PFSK-1 (cell line): Measurements from ENCODE around the gene SETBP1.

Source experiments
- POLR2AphosphoS5 ChIP-seq: IDR thresholded peaks from 2 replicates; pipeline ENCODE4 v1.6.1; 2012; ENCODE audit warnings: low read depth, mild to moderate bottlenecking, control low read depth, low read length, moderate library complexity
- REST ChIP-seq, 2 experiments: IDR thresholded peaks; 2 replicates each; pipeline versions ENCODE4 v1.6.1 to v1.8.0; 2011 to 2012; ENCODE audit warnings: low read depth in 2 of 2, low read length in 2 of 2, control low read depth in 1 of 2, inconsistent platforms in 1 of 2, mild to moderate bottlenecking in 1 of 2, moderate library complexity in 1 of 2; ENCODE audit not compliant: insufficient read depth in 1 of 2
- SIN3A ChIP-seq: IDR thresholded peaks from 2 replicates; pipeline ENCODE4 v1.6.1; 2012; ENCODE audit warnings: mild to moderate bottlenecking, low read length, moderate library complexity, borderline replicate concordance; ENCODE audit not compliant: insufficient read depth
- TAF1 ChIP-seq: IDR thresholded peaks from 2 replicates; pipeline ENCODE4 v1.6.1; 2012; ENCODE audit warnings: low read length, control low read depth, borderline replicate concordance; ENCODE audit not compliant: insufficient read depth

- no peak for TF ChIP-seq POLR2AphosphoS5
- TF ChIP-seq REST (IDR thresholded peaks at IDR 0.05; ENCODE audit: insufficient read depth in 1 of 2, low read depth in 2 of 2, low read length in 2 of 2), result no peak
- no peak for TF ChIP-seq SIN3A
- TF ChIP-seq TAF1, result no peak
These were observed 28.0 kb upstream of the SETBP1 start for GRCh38 chr18:44652722-44653121.
